IPS-18a (cell line): ENCODE data around the gene PPP2R5E.

Source experiments
- H3K27ac ChIP-seq: one replicate; pipeline ENCODE4 v1.5.1; 2013; ENCODE audit warnings: low read length
- H3K27me3 ChIP-seq: one replicate; pipeline ENCODE4 v1.6.1; 2013; ENCODE audit warnings: mild to moderate bottlenecking, low read length; ENCODE audit not compliant: control insufficient read depth, insufficient read depth
- H3K36me3 ChIP-seq: one replicate; pipeline ENCODE4 v1.6.1; 2013; ENCODE audit warnings: low read depth, low read length; ENCODE audit not compliant: control insufficient read depth
- H3K4me1 ChIP-seq: one replicate; pipeline ENCODE4 v1.6.1; 2013; ENCODE audit warnings: low read depth, low read length; ENCODE audit not compliant: control insufficient read depth
- H3K4me3 ChIP-seq: one replicate; pipeline ENCODE4 v1.5.1; 2013; ENCODE audit warnings: low read length
- H3K9ac ChIP-seq: one replicate; pipeline ENCODE4 v1.6.1; 2013; ENCODE audit warnings: mild to moderate bottlenecking, low read length, moderate library complexity
- H3K9me3 ChIP-seq: one replicate; pipeline ENCODE4 v1.6.1; 2013; ENCODE audit warnings: low read depth, low read length; ENCODE audit not compliant: control insufficient read depth

The PPP2R5E gene

DNA sequence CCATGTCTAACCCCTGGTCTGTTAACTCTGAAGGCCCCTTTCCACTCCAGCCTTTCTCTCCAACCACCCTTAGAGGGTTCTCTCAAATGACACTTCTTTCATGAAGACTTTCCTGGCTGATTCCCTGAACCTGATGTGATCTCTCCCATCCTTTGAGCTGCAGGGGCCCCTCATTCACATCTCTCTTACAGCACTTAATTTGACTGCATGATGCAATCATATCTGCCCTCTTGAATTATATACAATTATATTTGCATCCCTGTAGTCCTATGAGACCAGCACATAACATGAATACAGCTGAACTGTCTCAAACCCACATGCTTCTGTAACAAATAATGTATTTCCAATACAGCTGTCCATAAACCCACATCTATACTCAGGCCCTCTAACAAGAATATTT lies 56.4 kb downstream of the PPP2R5E start:
- H3K9me3 ChIP-seq, result no peaks in the 10 kb centered on the region
- no peak overlapping the region for H3K27ac ChIP-seq
- no peak overlapping the region for H3K4me3 ChIP-seq
- peaks cover 8% of the 10 kb centered on the region for H3K4me1 ChIP-seq
- no peaks in the 10 kb centered on the region for H3K27me3 ChIP-seq
- no peaks in the 10 kb centered on the region for H3K36me3 ChIP-seq
- no peak overlapping the region for H3K9ac ChIP-seq

DNA sequence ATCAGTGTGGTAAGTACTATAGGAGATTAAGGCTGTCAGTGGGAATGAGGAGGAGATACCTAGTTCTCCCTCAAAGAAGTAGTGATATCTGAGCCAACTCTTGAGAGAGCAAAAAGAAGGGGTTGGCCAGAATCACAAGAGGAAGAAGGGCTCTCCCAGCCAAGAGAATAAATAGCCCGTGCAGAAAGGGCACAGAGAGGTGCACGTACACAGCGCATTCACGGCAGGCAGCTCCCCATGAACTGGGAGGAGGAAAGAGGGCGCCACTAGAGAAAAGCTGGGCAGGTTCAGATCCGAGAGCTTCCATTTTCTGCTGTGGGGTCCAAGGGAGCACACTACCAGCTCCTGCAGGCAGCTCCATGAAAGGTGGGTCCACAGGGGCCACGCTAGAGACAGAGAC lies 59.9 kb downstream of the PPP2R5E start:
- Histone ChIP-seq H3K36me3 (no peaks in the 10 kb centered on the region), H3K27ac (no peak overlapping the region), H3K9me3 (no peaks in the 10 kb centered on the region), H3K27me3 (no peaks in the 10 kb centered on the region), H3K4me3 (no peak overlapping the region), H3K4me1 (peaks cover 12% of the 10 kb centered on the region), H3K9ac (no peak overlapping the region)

DNA sequence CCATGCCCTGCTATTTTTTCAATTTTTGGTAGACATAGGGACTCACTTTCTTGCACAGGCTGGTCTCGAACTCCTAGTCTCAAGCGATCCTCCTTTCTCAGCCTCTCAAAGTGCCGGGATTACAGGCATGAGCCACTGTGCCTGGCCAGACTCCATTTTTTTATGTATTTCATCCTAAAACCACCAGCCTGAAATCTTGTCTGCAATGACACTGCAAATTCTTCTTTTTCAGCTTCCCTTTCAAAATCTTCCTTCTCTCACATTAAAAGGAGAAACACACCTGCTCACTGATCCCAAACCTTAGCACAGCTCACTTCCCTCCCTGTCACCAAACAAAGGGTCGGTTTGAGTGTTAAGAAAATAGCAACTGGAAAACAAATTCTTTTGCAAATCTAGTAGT lies 62.6 kb downstream of the PPP2R5E start:
- no peaks in the 10 kb centered on the region for H3K9me3 ChIP-seq
- H3K27ac ChIP-seq, result no peak overlapping the region
- peaks cover 4% of the 10 kb centered on the region for H3K4me1 ChIP-seq
- no peaks in the 10 kb centered on the region for H3K36me3 ChIP-seq
- no peaks in the 10 kb centered on the region for H3K27me3 ChIP-seq
- H3K9ac ChIP-seq, result no peak overlapping the region
- no peak overlapping the region for H3K4me3 ChIP-seq

DNA sequence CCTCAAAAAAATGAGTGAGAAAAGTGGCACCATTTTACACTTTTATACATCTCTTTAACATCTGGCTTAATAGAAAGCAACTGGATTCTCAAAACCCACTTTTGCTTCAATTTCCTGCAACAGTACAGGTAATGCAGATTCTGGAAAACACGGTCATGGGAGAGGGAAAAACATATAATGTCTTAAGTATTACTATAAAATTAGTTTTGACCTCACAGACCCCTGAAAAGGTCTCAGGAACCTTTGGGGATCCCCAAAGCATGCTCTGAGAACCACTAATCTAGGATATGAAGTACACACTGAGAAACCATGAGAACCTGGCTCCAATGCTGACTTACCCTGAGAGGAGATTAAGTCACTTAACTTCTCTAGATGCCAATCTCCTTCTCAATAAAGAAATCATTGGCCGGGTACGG lies 64.7 kb downstream of the PPP2R5E start:
- Histone ChIP-seq H3K4me3 (no peak overlapping the region), H3K4me1 (peaks cover 12% of the 10 kb centered on the region), H3K27ac (no peak overlapping the region), H3K9me3 (no peaks in the 10 kb centered on the region), H3K9ac (no peak overlapping the region), H3K36me3 (no peaks in the 10 kb centered on the region), H3K27me3 (no peaks in the 10 kb centered on the region)

DNA sequence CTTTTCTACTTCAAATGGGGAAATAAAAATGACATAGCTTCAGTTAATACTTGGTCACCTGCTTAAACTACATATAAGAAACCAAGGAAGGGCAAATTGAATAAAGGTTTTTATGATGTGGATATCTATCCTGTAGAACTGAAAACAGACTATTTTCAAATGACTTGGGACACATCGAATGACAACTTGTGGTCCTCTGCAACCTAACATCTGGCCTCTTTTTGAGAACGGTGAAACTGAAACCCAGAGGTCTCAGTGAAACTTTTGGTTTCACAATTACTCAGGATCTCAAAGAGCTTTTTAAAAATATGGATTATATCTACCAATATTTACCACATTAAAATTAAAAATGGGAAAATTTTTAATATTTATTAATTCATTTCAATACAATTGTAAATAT lies 65.2 kb downstream of the PPP2R5E start:
- H3K27ac ChIP-seq, result no peak overlapping the region
- H3K4me3 ChIP-seq, result no peak overlapping the region
- H3K9me3 ChIP-seq, result no peaks in the 10 kb centered on the region
- H3K27me3 ChIP-seq, result no peaks in the 10 kb centered on the region
- no peak overlapping the region for H3K9ac ChIP-seq
- peaks cover 14% of the 10 kb centered on the region for H3K4me1 ChIP-seq
- no peaks in the 10 kb centered on the region for H3K36me3 ChIP-seq

DNA sequence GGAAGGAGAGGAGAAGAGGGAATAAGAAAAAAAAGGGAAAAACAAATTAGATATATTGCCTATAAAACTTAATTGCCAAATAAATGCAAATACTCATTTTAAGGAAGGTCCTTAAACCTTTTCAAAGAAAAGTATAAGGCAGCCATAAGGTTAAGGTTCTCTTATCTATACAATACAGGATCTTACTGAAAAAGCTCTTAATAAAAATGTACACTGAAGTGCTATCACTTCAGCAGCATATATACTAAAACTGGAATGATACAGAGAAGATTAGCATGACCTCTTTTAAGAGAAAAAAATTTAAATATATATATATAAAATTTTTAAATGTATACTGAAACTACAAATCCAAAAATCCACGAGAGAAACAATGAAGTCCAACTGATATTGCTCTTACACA lies 65.6 kb downstream of the PPP2R5E start:
- Histone ChIP-seq H3K36me3 (no peaks in the 10 kb centered on the region), H3K4me1 (peaks cover 18% of the 10 kb centered on the region), H3K27ac (no peak overlapping the region), H3K27me3 (no peaks in the 10 kb centered on the region), H3K9ac (no peak overlapping the region), H3K9me3 (no peaks in the 10 kb centered on the region), H3K4me3 (no peak overlapping the region)

DNA sequence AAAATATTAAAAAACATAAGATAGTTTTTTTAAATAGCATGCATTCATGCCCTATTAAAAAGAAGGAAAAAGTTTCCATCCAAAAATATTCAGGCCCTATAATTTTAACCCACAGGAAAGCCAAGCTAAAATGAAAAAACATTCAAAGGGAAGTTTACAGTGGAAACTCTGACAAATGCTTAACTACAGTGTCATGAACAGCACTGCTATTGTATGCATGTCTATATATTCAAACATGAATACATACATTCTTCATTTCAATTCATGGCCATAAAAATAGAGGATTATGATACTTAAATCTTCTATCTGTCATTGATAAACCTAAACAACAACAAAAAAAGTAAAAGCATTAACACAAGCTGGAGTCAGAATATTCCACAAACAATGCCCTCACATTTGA lies 67.4 kb downstream of the PPP2R5E start:
- Histone ChIP-seq H3K4me1 (peaks cover 25% of the 10 kb centered on the region), H3K27me3 (no peaks in the 10 kb centered on the region), H3K9ac (no peak overlapping the region), H3K36me3 (no peaks in the 10 kb centered on the region), H3K4me3 (no peak overlapping the region), H3K9me3 (no peaks in the 10 kb centered on the region), H3K27ac (no peak overlapping the region)

DNA sequence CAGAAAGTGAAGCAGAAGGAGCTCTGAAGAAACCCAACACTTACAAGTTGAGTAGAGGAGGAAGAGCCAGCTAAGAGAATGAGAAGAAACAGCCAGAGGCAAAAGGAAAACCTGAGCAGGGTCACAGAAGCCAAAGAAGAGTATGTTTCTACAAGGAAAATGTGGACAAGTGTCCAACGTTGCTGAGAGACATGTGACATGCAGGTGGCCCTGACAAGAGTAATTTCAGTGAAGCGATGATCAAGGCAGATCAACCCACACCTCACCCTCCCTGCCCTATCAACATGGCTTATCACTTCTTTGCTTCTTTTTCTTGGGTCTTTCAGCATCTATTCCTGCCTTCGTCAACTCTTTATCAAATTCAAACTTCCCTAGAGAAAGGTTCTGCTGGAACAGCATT lies 68.3 kb downstream of the PPP2R5E start:
- H3K4me3 ChIP-seq, result no peak overlapping the region
- H3K9ac ChIP-seq, result no peak overlapping the region
- no peaks in the 10 kb centered on the region for H3K27me3 ChIP-seq
- H3K27ac ChIP-seq, result no peak overlapping the region
- no peaks in the 10 kb centered on the region for H3K9me3 ChIP-seq
- H3K4me1 ChIP-seq, result peaks cover 25% of the 10 kb centered on the region
- H3K36me3 ChIP-seq, result no peaks in the 10 kb centered on the region

DNA sequence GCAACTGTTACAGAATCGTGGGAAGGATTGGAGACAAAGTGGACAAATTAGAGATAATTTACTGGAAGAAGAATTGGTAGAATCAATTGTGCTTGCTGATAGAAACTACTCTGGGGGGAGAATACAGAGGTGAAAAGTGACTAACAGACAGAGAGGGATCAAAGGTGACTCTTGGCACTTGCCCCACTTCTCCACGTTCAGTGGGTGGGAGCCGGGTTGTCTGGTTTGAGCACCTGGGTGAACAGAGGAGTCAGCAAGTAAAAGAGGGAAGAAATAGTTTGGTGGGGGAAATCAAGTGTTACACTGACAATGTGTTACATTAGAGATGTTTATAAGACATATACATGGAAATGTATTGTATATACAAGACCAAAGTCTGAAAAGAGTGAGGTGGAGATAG lies 69.1 kb downstream of the PPP2R5E start:
- no peak overlapping the region for H3K4me3 ChIP-seq
- H3K4me1 ChIP-seq, result peaks cover 21% of the 10 kb centered on the region
- no peaks in the 10 kb centered on the region for H3K36me3 ChIP-seq
- H3K9me3 ChIP-seq, result no peaks in the 10 kb centered on the region
- H3K9ac ChIP-seq, result no peak overlapping the region
- no peaks in the 10 kb centered on the region for H3K27me3 ChIP-seq
- peak overlapping the region; percentile 18 for H3K27ac ChIP-seq

DNA sequence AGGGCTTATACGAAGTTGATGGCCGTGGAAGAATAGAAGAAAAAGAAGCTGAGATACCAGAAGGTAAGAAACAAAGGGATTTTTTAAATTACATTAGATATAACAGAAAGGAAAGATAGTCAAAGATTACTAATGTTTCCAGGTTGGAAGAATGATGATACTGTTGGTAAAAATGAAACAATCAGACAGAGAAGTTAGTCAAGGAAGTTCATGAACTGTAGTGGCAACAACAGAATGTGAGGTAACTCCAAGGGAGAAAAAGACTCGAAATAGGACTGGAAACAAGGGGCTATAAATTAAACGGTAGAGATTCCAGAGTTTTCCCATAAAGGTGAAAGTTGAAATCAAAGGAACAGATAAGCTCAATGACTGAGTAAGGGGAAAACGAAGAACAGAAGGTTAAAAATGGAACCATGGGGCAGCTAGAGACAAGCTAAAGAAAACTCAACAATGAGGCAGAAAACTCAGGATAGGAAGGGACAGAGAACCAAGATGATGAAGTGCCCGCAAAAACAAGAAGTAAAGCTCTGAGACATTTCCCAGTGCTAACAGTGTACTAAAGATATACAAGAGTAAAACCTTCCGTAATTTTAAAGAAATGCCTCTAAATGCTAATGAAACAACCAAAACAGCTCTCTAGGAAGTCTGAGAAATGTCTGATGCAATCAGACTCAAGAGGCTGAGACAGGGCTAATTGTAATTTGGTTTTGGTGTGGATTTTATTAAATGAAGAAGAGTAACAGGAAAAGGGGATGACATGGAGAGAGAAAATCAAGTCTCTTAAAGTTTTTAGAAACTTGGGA lies 70.0 kb downstream of the PPP2R5E start:
- Histone ChIP-seq H3K9ac (peak overlapping the region; percentile 34), H3K27me3 (no peaks in the 10 kb centered on the region), H3K9me3 (no peaks in the 10 kb centered on the region), H3K4me3 (no peak overlapping the region), H3K4me1 (peaks cover 21% of the 10 kb centered on the region), H3K36me3 (no peaks in the 10 kb centered on the region), H3K27ac (peak overlapping the region; percentile 18)

DNA sequence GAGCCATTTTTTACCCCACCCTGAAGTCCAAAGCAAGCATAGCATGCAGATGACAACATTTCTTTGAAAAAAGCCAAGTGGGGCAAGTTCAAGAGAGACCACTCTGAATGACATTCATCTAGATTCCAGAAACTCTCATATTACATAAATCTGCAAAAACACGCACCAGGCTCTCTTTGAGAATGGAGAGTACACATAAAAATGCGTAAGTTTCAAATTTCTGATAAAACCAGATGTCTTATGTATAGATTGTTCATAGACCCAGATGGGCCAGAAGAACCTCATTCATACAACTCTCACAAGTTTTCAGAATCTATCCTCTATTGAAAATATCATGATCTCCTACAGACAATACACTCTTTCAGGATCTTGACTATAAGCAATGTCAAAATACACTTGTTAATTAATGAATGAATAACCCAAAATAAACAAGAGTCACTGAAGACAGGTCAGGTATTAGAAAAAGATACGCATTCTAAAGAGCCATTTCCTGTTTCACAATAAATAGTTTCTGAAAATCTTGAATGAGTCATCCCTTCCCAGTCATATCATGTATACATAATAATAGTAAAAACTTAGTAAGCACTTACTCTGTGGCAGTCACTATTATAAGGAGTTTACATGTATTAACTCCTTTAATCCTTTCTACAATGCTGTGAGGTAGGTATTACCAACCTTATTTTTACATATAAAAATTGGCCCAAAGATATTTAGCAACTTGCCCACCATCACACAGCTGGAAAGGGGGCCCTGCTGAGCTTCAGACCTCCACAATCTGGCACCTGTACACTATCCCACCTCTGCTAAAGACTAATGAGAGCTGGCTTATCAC lies 72.0 kb downstream of the PPP2R5E start:
- Histone ChIP-seq H3K4me3 (no peak overlapping the region), H3K36me3 (no peaks in the 10 kb centered on the region), H3K27ac (no peak overlapping the region), H3K27me3 (no peaks in the 10 kb centered on the region), H3K4me1 (peaks cover 21% of the 10 kb centered on the region), H3K9ac (no peak overlapping the region), H3K9me3 (no peaks in the 10 kb centered on the region)
